Suppressor macrophage (primary cell): ENCODE data around the gene WDR5.

ENCODE experiments used
- DNase-seq, 4 experiments: peaks; one replicate each; pipeline ENCODE4 v3.0.0-alpha.2; 2020 to 2022

WDR5 gene

GRCh38 chr9:134189145-134189469 is 53.2 kb downstream of the WDR5 start:
- DNase-seq: peak in 1 of 4 experiments; percentile 2

- peak in 1 of 4 experiments; percentile 3 for DNase-seq
Measured at GRCh38 chr9:134189470-134190231, 53.8 kb downstream of the WDR5 start.

GRCh38 chr9:134190232-134191121 is 54.6 kb downstream of the WDR5 start:
- DNase-seq: peak in 1 of 4 experiments; percentile 1

GRCh38 chr9:134191455-134192209 is 55.8 kb downstream of the WDR5 start:
- peak in 1 of 4 experiments; percentile 1 for DNase-seq

- DNase-seq: no peak
Measured at GRCh38 chr9:134192311-134192950, 56.5 kb downstream of the WDR5 start.

GRCh38 chr9:134192951-134193731 is 57.3 kb downstream of the WDR5 start:
- DNase-seq: peak in 2 of 4 experiments; percentile 7 to 23

GRCh38 chr9:134193912-134194535 is 58.1 kb downstream of the WDR5 start:
- DNase-seq: no peak

- DNase-seq: peak; percentile 53 to 83 (median 66)
Measured at GRCh38 chr9:134195558-134195957, 59.7 kb downstream of the WDR5 start.

GRCh38 chr9:134196911-134197310 is 61.0 kb downstream of the WDR5 start:
- DNase-seq: no peak

GRCh38 chr9:134198791-134199190 is 62.9 kb downstream of the WDR5 start:
- peak in 3 of 4 experiments; percentile 26 to 50 (median 39) for DNase-seq

- DNase-seq: no peak
Measured at GRCh38 chr9:134200730-134201129, 64.8 kb downstream of the WDR5 start.

GRCh38 chr9:134203224-134203623 is 67.3 kb downstream of the WDR5 start:
- no peak for DNase-seq

GRCh38 chr9:134204041-134204440 is 68.2 kb downstream of the WDR5 start:
- no peak for DNase-seq

- no peak for DNase-seq
Measured at GRCh38 chr9:134204991-134205578, 69.2 kb downstream of the WDR5 start.

GRCh38 chr9:134205672-134206310 is 69.9 kb downstream of the WDR5 start:
- DNase-seq: no peak

GRCh38 chr9:134206311-134207300 is 70.7 kb downstream of the WDR5 start:
- no peak for DNase-seq

GRCh38 chr9:134208310-134208841 is 72.5 kb downstream of the WDR5 start:
- no peak for DNase-seq

- DNase-seq: no peak
Measured at GRCh38 chr9:134208981-134209725, 73.3 kb downstream of the WDR5 start.
